GM12878 (cell line): ENCODE measurements around the gene CDC37L1. TPM values are rescaled to one million over a fixed set of nuclear protein-coding genes. Genes with fewer than 3 reads are reported as not detected.

Source experiments
- ATAC-seq: fragments of 200-7000 bp; cut with Tn5 transposase; 3 replicates; pipeline ENCODE4 v1.9.1; 2020; ENCODE audit warnings: mild to moderate bottlenecking, moderate library complexity
- BruUV-seq: library from RNA; stranded (reverse); fragments of 400-500 nt; replicated peaks from 2 replicates; lab custom pipeline; 2021; lab: Mats Ljungman, UMichigan
- CTCF ChIA-PET: fragments of 300-600 bp; sonication (Branson Sonifier 250); formaldehyde crosslinking; extraction: SDS; loops from one replicate; lab custom pipeline; 2021; ENCODE audit warnings: inconsistent platforms; lab: Yijun Ruan, JAX
- POLR2A ChIA-PET: fragments of 350-600 bp; formaldehyde crosslinking; extraction: SDS; loops from one replicate; lab custom pipeline; 2021; ENCODE audit warnings: inconsistent platforms; lab: Charles Lee
- RAD21 ChIA-PET: fragments of 300-600 bp; sonication (Branson Sonifier 250); formaldehyde crosslinking; loops from one replicate; lab custom pipeline; 2023; ENCODE audit warnings: antibody characterized with exemption; ENCODE audit not compliant: unreplicated experiment; lab: Charles Lee
- SMC1A ChIA-PET: fragments of 300-600 bp; sonication (Branson Sonifier 250); formaldehyde crosslinking; loops from one replicate; lab custom pipeline; 2023; ENCODE audit not compliant: unreplicated experiment, uncharacterized antibody; lab: Charles Lee
- DNase-seq: peaks from one replicate; pipeline ENCODE4 v3.0.0-alpha.2; 2011; ENCODE audit warnings: low read depth, low spot score
- FAIRE-seq: peaks from 3 replicates; lab custom pipeline; 2011; peaks lifted over from hg19 to GRCh38; lab: Jason Lieb, UNC
- H2AFZ ChIP-seq: 2 replicates; pipeline ENCODE4 v1.6.0; 2011; ENCODE audit warnings: low read depth, low read length, control low read depth; ENCODE audit not compliant: control insufficient read depth
- H3K27ac ChIP-seq: 2 replicates; pipeline ENCODE4 v1.5.1; 2011; ENCODE audit warnings: control low read depth; ENCODE audit not compliant: control insufficient read depth, insufficient read depth
- H3K27me3 ChIP-seq, 2 experiments: replicated peaks in 1 of 2; 2 replicates each; pipeline versions ENCODE4 v1.6.0 to v1.6.1; 2011; ENCODE audit warnings: low read length in 1 of 2; ENCODE audit not compliant: control insufficient read depth in 2 of 2, insufficient read depth in 2 of 2
- H3K36me3 ChIP-seq, 2 experiments: 2 replicates each; pipeline ENCODE4 v1.5.1; 2011; ENCODE audit warnings: low read length in 1 of 2; ENCODE audit not compliant: control insufficient read depth in 2 of 2, insufficient read depth in 2 of 2
- H3K4me1 ChIP-seq: 2 replicates; pipeline ENCODE4 v1.6.1; 2011; ENCODE audit warnings: mild to moderate bottlenecking, low read length, moderate library complexity, mixed read lengths; ENCODE audit not compliant: control insufficient read depth, insufficient read depth
- H3K4me2 ChIP-seq: 2 replicates; pipeline ENCODE4 v1.6.0; 2011; ENCODE audit warnings: control low read depth; ENCODE audit not compliant: control insufficient read depth, insufficient read depth
- H3K4me3 ChIP-seq: fragments of 200-600 bp; sonication (generic); 2 replicates; pipeline ENCODE4 v1.5.1; 2016
- H3K79me2 ChIP-seq: 2 replicates; pipeline ENCODE4 v1.6.0; 2011; ENCODE audit warnings: low read length; ENCODE audit not compliant: control insufficient read depth, insufficient read depth
- H3K9ac ChIP-seq: 2 replicates; pipeline ENCODE4 v1.8.0; 2011; ENCODE audit warnings: low read length, control low read depth, mixed read lengths; ENCODE audit not compliant: control insufficient read depth, insufficient read depth
- H3K9me3 ChIP-seq: replicated peaks from 3 replicates; pipeline ENCODE4 v1.5.1; 2011; ENCODE audit warnings: mild to moderate bottlenecking, low read length; ENCODE audit not compliant: control insufficient read depth, insufficient read depth
- H4K20me1 ChIP-seq: 2 replicates; pipeline ENCODE4 v1.6.0; 2011; ENCODE audit not compliant: control insufficient read depth, insufficient read depth
- ATF3 ChIP-seq: IDR thresholded peaks from 2 replicates; pipeline ENCODE4 v1.6.1; 2011; ENCODE audit warnings: low read depth, mild to moderate bottlenecking, low read length, moderate library complexity, borderline replicate concordance; ENCODE audit errors: extremely low read depth
- IKZF2 ChIP-seq, 2 experiments: fragments of 450-650 bp; IDR thresholded peaks; 2 replicates each; pipeline ENCODE4 v1.6.1; 2017; ENCODE audit warnings: mild to moderate bottlenecking in 2 of 2, moderate library complexity in 2 of 2
- NFXL1 ChIP-seq: fragments of 450-650 bp; IDR thresholded peaks from 2 replicates; pipeline ENCODE4 v1.6.1; 2017; ENCODE audit warnings: antibody characterized with exemption, mild to moderate bottlenecking, borderline replicate concordance
- NFYA ChIP-seq: IDR thresholded peaks from 2 replicates; pipeline ENCODE4 v1.6.1; 2011; ENCODE audit warnings: low read depth, mild to moderate bottlenecking, low read length, improper control_type of control experiment, borderline replicate concordance
- RUNX3 ChIP-seq: IDR thresholded peaks from 2 replicates; pipeline ENCODE4 v1.6.1; 2012; ENCODE audit warnings: low read length, inconsistent platforms
- SMARCA5 ChIP-seq: fragments of 450-650 bp; IDR thresholded peaks from 2 replicates; pipeline ENCODE4 v1.6.1; 2017; ENCODE audit warnings: mild to moderate bottlenecking
- STAT1 ChIP-seq: fragments of 450-650 bp; conservative IDR thresholded peaks from 2 replicates; pipeline ENCODE4 v1.6.1; 2014; ENCODE audit warnings: antibody characterized with exemption, mild to moderate bottlenecking
- TCF12 ChIP-seq: IDR thresholded peaks from 2 replicates; pipeline ENCODE4 v1.6.1; 2011; ENCODE audit warnings: low read depth, mild to moderate bottlenecking, low read length
- YBX1 ChIP-seq: fragments of 450-650 bp; IDR thresholded peaks from 2 replicates; pipeline ENCODE4 v1.6.1; 2016; ENCODE audit warnings: antibody characterized with exemption
- ZBED1 ChIP-seq: IDR thresholded peaks from 2 replicates; pipeline ENCODE4 v1.6.1; 2016; ENCODE audit warnings: borderline replicate concordance
- ZBTB40 ChIP-seq: fragments of 450-650 bp; IDR thresholded peaks from 2 replicates; pipeline ENCODE4 v1.6.1; 2016; ENCODE audit warnings: mild to moderate bottlenecking, moderate library complexity, borderline replicate concordance
- ZNF384 ChIP-seq: IDR thresholded peaks from 2 replicates; pipeline ENCODE4 v1.6.1; 2012; ENCODE audit warnings: low read depth, mild to moderate bottlenecking, low read length, improper control_type of control experiment, borderline replicate concordance
- WGBS: methylation state at CpG from one replicate; pipeline ENCODE4 v1.1.6; 2016; ENCODE audit warnings: low lambda C conversion rate; ENCODE audit not compliant: insufficient replicate concordance, insufficient coverage; ENCODE audit errors: missing lambda C conversion rate; 5-methylcytosine and 5-hydroxymethylcytosine counted together
- in situ Hi-C: fragments of 300-500 bp; cut with MboI; formaldehyde crosslinking; loops from 9 replicates; pipeline ENCODE4 v1.14.3; 2018; ENCODE audit warnings: mixed read lengths
- intact Hi-C: fragments of 100-400 bp; cut with micrococcal nuclease; formaldehyde crosslinking; loops from one replicate; pipeline ENCODE4 v1.14.2; 2022; ENCODE audit not compliant: unreplicated experiment
- polyA plus RNA-seq, 11 experiments: library from polyadenylated mRNA; depleted of rRNA in 4 of 11; unstranded in 6 of 11; stranded (reverse) in 5 of 11; fragments of >200 nt; fragmentation: Nextera tagmentation in 4 of 11; fragmentation: Illumina TruSeq in 1 of 11; extraction: Ambion mirVana in 4 of 11; extraction: Trizol in 1 of 11; gene quantifications; 1 replicate in 1 of 11; 2 replicates in 10 of 11; pipeline versions ENCODE4 v1.2.1 to v1.2.3, GENCODE V29; 2011 to 2016; ENCODE audit warnings: inconsistent platforms in 2 of 11, missing spikeins in 2 of 11, low read depth in 1 of 11
- total RNA-seq, 4 experiments: library from RNA; depleted of rRNA in 3 of 4; stranded (reverse); fragments of >200 nt in 3 of 4; fragmentation: Illumina TruSeq in 1 of 4; extraction: Trizol in 1 of 4; gene quantifications; 2 replicates each; pipeline versions ENCODE4 v1.2.1 to v1.2.3, GENCODE V29; 2013 to 2021
- TF ChIP-seq, protein P1 (sequence below): IDR thresholded peaks from 2 replicates; pipeline ENCODE4 v1.6.1; 2011; ENCODE audit warnings: mild to moderate bottlenecking, low read depth, low read length, moderate library complexity; ENCODE audit not compliant: insufficient replicate concordance
- TF ChIP-seq, protein P2 (sequence below): fragments of 450-650 bp; IDR thresholded peaks from 2 replicates; pipeline ENCODE4 v1.6.1; 2018; ENCODE audit warnings: mild to moderate bottlenecking, low read depth, moderate library complexity; ENCODE audit not compliant: partially characterized antibody

The CDC37L1 gene
- total and polyA plus RNA-seq, 10 of the 15 experiments (the other 5 are each of a cell fraction or from before 2014, with no cell fraction given) = 2.2 to 16.6 (median 8.2) TPM

- TF ChIP-seq, protein P1, sequence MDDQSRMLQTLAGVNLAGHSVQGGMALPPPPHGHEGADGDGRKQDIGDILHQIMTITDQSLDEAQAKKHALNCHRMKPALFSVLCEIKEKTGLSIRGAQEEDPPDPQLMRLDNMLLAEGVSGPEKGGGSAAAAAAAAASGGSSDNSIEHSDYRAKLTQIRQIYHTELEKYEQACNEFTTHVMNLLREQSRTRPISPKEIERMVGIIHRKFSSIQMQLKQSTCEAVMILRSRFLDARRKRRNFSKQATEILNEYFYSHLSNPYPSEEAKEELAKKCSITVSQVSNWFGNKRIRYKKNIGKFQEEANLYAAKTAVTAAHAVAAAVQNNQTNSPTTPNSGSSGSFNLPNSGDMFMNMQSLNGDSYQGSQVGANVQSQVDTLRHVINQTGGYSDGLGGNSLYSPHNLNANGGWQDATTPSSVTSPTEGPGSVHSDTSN = no peak
- no peak for TF ChIP-seq TCF12
- TF ChIP-seq, all 136 proteins: peak for 0
Observed at GRCh38 chr9:4716163-4716562, 36.8 kb downstream of the CDC37L1 start (continued).

DNA sequence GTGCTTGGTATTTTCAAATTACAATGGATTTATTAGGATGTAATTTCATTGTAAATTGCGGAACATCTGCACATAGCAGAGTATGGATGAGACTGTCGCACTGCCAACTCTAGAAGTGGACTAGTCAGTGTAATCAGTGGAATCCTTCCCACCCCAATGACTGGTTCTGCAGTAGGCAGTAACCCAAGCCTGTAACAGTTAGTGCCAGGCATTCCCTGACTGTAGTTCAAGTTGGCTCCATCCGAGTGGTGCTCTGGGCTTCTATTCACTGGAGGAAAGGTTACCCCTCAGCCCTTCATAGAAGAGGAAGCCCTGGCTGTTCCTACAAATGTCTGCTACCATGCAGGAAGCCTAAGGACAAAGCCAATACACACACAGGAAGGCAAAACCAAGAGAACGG lies 38.4 kb downstream of the CDC37L1 start:
- Histone ChIP-seq H3K36me3 (peaks cover 8 to 35% of the 10 kb centered on the region in 2 experiments), H3K4me1 (no peaks in the 10 kb centered on the region), H4K20me1 (no peaks in the 10 kb centered on the region), H3K79me2 (no peaks in the 10 kb centered on the region), H3K4me2 (no peak overlapping the region), H3K4me3 (no peak overlapping the region), H2AFZ (no peak overlapping the region), H3K9me3 (no peaks in the 10 kb centered on the region; the same call in 2 of the 3 replicates), H3K27me3 (no peaks in the 10 kb centered on the region), H3K9ac (no peak overlapping the region), H3K27ac (no peak overlapping the region)
- POLR2A ChIA-PET = interaction anchor here (1.0 kb wide), 1 partner anchor 75 kb away, joined by 3 read pairs; no protein-coding TSS in a partner anchor
- WGBS = 96% methylated on average over 4 of the region's 4 CpGs
- FAIRE-seq (no peak), ATAC-seq (no peak), DNase-seq (no peak)
- SMC1A ChIA-PET = interaction anchor here (1.2 to 1.6 kb wide), 2 partner anchors 10 to 16 kb away, joined by 3 to 4 read pairs; no protein-coding TSS in a partner anchor
- in situ Hi-C loops (no loop called here), intact Hi-C loops (no loop called here)
- no TSS peak for BruUV-seq
- RAD21 ChIA-PET = no interaction called here
- CTCF ChIA-PET = interaction anchor here (1.7 kb wide), 1 partner anchor 10 kb away, joined by 5 read pairs; no protein-coding TSS in a partner anchor
- TF ChIP-seq SMARCA5 (no peak), STAT1 (no peak), ZBTB40 (no peak), NFXL1 (no peak), YBX1 (no peak), ATF3 (no peak), ZNF384 (no peak), RUNX3 (no peak), IKZF2 (IDR thresholded peaks at IDR 0.05) (no peak), ZBED1 (no peak), NFYA (no peak)
- TF ChIP-seq, protein P2, sequence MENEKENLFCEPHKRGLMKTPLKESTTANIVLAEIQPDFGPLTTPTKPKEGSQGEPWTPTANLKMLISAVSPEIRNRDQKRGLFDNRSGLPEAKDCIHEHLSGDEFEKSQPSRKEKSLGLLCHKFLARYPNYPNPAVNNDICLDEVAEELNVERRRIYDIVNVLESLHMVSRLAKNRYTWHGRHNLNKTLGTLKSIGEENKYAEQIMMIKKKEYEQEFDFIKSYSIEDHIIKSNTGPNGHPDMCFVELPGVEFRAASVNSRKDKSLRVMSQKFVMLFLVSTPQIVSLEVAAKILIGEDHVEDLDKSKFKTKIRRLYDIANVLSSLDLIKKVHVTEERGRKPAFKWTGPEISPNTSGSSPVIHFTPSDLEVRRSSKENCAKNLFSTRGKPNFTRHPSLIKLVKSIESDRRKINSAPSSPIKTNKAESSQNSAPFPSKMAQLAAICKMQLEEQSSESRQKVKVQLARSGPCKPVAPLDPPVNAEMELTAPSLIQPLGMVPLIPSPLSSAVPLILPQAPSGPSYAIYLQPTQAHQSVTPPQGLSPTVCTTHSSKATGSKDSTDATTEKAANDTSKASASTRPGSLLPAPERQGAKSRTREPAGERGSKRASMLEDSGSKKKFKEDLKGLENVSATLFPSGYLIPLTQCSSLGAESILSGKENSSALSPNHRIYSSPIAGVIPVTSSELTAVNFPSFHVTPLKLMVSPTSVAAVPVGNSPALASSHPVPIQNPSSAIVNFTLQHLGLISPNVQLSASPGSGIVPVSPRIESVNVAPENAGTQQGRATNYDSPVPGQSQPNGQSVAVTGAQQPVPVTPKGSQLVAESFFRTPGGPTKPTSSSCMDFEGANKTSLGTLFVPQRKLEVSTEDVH = no peak
